Psoas muscle (tissue), 8 donors: ENCODE results near the gene WBP11. TPM values are rescaled to one million over a fixed set of nuclear protein-coding genes. Genes with fewer than 3 reads are reported as not detected.
"Not testable (repeated sequence)": the region's sequence is repeated elsewhere in the genome, so short reads cannot be mapped to it uniquely, and the experiment has no call there.

ENCODE experiments used
- ATAC-seq, 4 donors: fragments of 200-7000 bp; cut with Tn5 transposase; one replicate each; pipeline ENCODE4 v1.9.1; 2020; ENCODE audit warnings: moderate library complexity in 3 of 4, mild to moderate bottlenecking in 2 of 4
- DNase-seq, 2 donors: peaks; one replicate each; pipeline ENCODE4 v3.0.0-alpha.2; 2020
- H3K27ac ChIP-seq: fragments of 200-600 bp; one replicate; pipeline ENCODE4 v1.8.0; 2022
- H3K27me3 ChIP-seq, 3 donors: fragments of 200-600 bp in 1 of 3; one replicate each; pipeline versions ENCODE4 v1.6.1 to v1.8.0; 2013 to 2022; ENCODE audit warnings: low read length in 2 of 3, mild to moderate bottlenecking in 2 of 3, moderate library complexity in 1 of 3; ENCODE audit not compliant: insufficient read depth in 3 of 3
- H3K36me3 ChIP-seq, 2 donors: fragments of 200-600 bp in 1 of 2; one replicate each; pipeline versions ENCODE4 v1.6.1 to v1.8.0; 2013 to 2022; ENCODE audit warnings: low read depth in 1 of 2, mild to moderate bottlenecking in 1 of 2, moderate library complexity in 1 of 2; ENCODE audit not compliant: insufficient read depth in 1 of 2
- H3K4me1 ChIP-seq: fragments of 200-600 bp; one replicate; pipeline ENCODE4 v1.8.0; 2022
- H3K4me3 ChIP-seq: fragments of 200-600 bp; one replicate; pipeline ENCODE4 v1.8.0; 2022; ENCODE audit warnings: mild to moderate bottlenecking
- H3K9me3 ChIP-seq: fragments of 200-600 bp; one replicate; pipeline ENCODE4 v1.8.0; 2022
- WGBS, 3 donors: extraction: QIAGEN DNeasy Blood & Tissue Kit; methylation state at CpG; one replicate each; pipeline versions ENCODE4 v1.1.6 to v1.1.7; 2013; 5-methylcytosine and 5-hydroxymethylcytosine counted together
- intact Hi-C, 2 donors: fragments of 100-400 bp; cut with DNase I; formaldehyde crosslinking; loops; one replicate each; pipeline versions ENCODE4 v1.11.0 to v1.14.2; 2022
- polyA plus RNA-seq, 3 donors: library from polyadenylated mRNA; stranded (reverse); fragments of 200-250 nt; gene quantifications; one replicate each; pipeline ENCODE4 v1.2.3, GENCODE V29; 2013
- total RNA-seq, 4 donors: library from RNA; stranded (reverse); fragmentation: NEBNext Ultra II Directional in 2 of 4; extraction: Animal tissue kit (Norgen Biotek cat#: 25700) in 2 of 4; gene quantifications; one replicate each; pipeline versions ENCODE4 v1.2.1 to v1.2.4, GENCODE V29; 2021 to 2023
- TF ChIP-seq, protein P1 (sequence below): fragments of 200-600 bp; IDR thresholded peaks from one replicate; pipeline ENCODE4 v1.8.0; 2022; ENCODE audit warnings: antibody characterized with exemption
- donor health status: healthy with polysubstance abuse.
- donor health status: DM: no; HTN: no; CAD: no; lungs with moderate emphysema.
- donor health status: Bipolar disorder and iron deficiency.
- donor health status: healthy.
- donor health status: DM: yes; HTN: yes; CAD: no.
- donor health status: DM: no; HTN: no; CAD: no.
- donor health status: DM: no; HTN: no; CAD: no.
- donor health status: DM: yes; HTN: yes; CAD: no.

The WBP11 gene
- total and polyA plus RNA-seq, 7 donors: 22.7 to 68.0 (median 48.7) TPM

DNA sequence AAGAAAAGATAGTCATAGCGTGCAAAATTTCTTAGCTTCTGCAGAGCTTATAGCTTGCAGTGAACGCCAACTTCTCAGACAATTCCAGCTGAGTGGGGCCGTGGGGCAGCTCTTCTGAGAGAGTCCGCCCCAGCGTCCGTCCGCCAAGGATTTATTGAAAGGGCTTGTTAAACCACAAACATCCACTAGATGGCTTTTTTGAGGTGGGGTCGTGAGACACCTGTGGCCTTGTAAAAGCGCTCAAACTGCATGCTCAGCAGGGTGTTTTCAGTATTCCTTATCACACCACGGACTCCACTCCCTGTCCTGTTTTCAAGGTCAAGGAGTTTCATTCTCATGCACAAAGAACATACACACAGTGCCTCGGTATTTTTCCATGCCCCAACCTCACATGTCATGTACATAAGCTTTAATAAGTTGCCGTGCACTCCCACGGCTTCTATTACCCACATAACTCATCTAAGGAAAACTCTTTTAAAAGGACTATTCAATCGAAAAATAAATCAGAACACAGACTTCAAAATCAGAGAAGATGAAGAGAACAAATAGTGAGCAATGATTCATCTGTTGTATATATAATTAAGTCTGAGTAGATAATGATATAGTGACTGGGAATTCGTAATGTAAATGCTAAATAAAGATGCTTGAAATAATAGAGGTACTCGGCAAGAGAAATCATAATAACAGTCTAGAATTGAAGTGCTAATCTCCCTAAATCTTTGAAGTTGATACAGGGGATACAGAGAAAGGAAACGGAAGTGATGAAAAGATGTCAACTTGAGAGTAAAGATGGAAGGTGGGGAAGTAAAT is 46.7 kb downstream of the WBP11 start:
- Histone ChIP-seq H3K27ac (no peak overlapping the region), H3K36me3 (peaks cover 0 to under 1% of the 10 kb centered on the region in 2 donors), H3K4me1 (no peaks in the 10 kb centered on the region), H3K27me3 (no peaks in the 10 kb centered on the region), H3K4me3 (no peak overlapping the region), H3K9me3 (no peaks in the 10 kb centered on the region)
- no peak for DNase-seq
- 46 to 53% (median 49%) methylated on average over 17 of the region's 17 CpGs for WGBS, 3 donors
- intact Hi-C loops: no loop called here
- TF ChIP-seq, protein P1, sequence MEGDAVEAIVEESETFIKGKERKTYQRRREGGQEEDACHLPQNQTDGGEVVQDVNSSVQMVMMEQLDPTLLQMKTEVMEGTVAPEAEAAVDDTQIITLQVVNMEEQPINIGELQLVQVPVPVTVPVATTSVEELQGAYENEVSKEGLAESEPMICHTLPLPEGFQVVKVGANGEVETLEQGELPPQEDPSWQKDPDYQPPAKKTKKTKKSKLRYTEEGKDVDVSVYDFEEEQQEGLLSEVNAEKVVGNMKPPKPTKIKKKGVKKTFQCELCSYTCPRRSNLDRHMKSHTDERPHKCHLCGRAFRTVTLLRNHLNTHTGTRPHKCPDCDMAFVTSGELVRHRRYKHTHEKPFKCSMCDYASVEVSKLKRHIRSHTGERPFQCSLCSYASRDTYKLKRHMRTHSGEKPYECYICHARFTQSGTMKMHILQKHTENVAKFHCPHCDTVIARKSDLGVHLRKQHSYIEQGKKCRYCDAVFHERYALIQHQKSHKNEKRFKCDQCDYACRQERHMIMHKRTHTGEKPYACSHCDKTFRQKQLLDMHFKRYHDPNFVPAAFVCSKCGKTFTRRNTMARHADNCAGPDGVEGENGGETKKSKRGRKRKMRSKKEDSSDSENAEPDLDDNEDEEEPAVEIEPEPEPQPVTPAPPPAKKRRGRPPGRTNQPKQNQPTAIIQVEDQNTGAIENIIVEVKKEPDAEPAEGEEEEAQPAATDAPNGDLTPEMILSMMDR: no peak
- ATAC-seq: no peak

DNA sequence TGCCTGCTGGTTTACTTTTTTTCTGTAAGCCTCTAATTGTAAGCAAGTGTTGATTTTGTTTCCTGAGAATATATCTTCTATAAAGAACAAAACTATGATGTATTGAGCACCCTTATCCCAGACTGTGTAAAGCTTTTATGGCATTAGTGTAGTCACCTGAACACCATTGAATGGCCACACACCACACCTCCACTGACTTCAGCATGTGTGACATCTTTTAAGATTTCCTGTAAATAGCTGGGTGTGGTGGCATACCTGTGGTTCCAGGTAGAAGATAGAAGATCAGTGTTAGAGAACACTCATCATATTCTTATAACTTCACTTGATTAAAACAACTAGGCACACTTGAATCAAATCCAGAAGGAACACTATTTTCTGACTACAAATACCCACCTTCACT is 51.3 kb downstream of the WBP11 start:
- Histone ChIP-seq H3K27me3 (no peaks in the 10 kb centered on the region), H3K4me3 (no peak overlapping the region), H3K9me3 (no peaks in the 10 kb centered on the region), H3K4me1 (no peaks in the 10 kb centered on the region), H3K27ac (no peak overlapping the region), H3K36me3 (no peaks in the 10 kb centered on the region)
- DNase-seq (no peak), ATAC-seq (no peak)
- intact Hi-C loops: no loop called here
- TF ChIP-seq, protein P1: no peak

DNA sequence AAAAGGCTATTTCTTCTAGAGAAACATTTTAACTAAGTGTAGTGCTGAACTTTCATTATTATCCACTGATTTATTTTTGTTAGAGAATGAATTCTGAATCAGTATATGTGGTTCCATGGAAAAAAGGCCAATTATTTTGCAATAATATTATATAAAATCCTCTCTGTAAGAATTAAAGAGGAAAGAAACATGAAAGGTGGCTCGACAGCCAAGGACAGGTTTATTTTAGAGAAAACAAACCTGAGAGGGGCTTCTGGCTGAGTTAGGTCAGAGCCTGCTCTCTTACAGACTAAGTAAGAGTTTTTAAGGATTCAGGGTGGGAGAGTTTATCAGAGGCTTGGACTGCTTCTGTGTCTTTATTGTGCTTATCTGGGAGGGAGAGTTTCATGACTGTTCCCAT is 60.2 kb downstream of the WBP11 start:
- 94 to 97% (median 96%) methylated on average over 1 of the region's 1 CpG for WGBS, 3 donors
- H3K27ac ChIP-seq: no peak overlapping the region
- DNase-seq: no peak
- H3K4me3 ChIP-seq: no peak overlapping the region
- no peaks in the 10 kb centered on the region for H3K9me3 ChIP-seq
- H3K36me3 ChIP-seq: peaks cover 0 to 2% of the 10 kb centered on the region in 2 donors
- intact Hi-C loops: no loop called here
- TF ChIP-seq, protein P1: no peak
- H3K4me1 ChIP-seq: no peaks in the 10 kb centered on the region
- no peaks in the 10 kb centered on the region for H3K27me3 ChIP-seq
- ATAC-seq: no peak

DNA sequence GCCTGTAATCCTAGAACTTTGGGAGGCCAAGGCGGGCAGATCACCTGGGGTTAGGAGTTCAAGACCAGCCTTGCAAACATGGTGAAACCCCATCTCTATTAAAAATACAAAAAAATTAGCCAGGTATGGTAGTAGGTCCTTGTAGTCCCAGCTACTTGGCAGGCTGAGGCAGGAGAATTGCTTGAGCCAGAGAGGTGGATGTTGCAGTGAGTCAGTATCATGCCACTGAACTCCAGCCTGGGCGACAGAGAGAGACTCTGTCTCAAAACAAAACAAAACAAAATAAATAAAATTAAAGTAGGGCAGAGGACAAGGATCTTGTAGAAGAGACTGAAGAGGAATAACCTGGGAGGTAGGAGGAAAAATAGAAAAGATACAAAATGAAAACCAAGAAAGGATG is 61.3 kb downstream of the WBP11 start:
- H3K4me1 ChIP-seq: no peaks in the 10 kb centered on the region
- H3K27ac ChIP-seq: no peak overlapping the region
- no peaks in the 10 kb centered on the region for H3K27me3 ChIP-seq
- H3K36me3 ChIP-seq: peaks cover 0 to 2% of the 10 kb centered on the region in 2 donors
- DNase-seq (no peak), ATAC-seq (no peak)
- no peak overlapping the region for H3K4me3 ChIP-seq
- 93 to 98% (median 95%) methylated on average over 2 of the region's 2 CpGs for WGBS, 3 donors
- intact Hi-C loops: no loop called here
- TF ChIP-seq, protein P1: no peak
- H3K9me3 ChIP-seq: no peaks in the 10 kb centered on the region

DNA sequence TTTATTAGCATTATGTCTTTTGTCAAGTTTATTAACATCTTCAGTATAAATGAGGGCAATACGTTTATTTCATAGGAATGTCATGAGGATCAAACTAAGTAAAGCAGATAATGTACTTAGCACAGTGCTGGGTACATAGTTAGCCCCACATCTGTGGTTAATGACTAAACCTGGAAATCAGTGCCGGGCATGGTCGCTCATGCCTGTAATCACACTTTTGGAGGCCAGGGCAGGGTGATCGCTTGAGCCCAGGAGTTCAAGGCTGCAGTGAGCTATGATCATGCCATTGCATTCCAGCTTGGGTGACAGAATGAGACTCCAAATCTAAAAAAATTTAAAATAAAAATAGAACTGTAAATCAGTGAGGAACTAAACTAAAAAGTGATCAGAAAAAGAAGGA is 62.1 kb downstream of the WBP11 start:
- Histone ChIP-seq H3K27me3 (no peaks in the 10 kb centered on the region), H3K36me3 (peaks cover 0 to 2% of the 10 kb centered on the region in 2 donors), H3K9me3 (no peaks in the 10 kb centered on the region), H3K4me3 (no peak overlapping the region), H3K27ac (no peak overlapping the region), H3K4me1 (no peaks in the 10 kb centered on the region)
- intact Hi-C loops: no loop called here
- no peak for DNase-seq
- TF ChIP-seq, protein P1: no peak
- ATAC-seq: no peak
- WGBS, 3 donors: 86 to 90% (median 87%) methylated on average over 4 of the region's 4 CpGs

DNA sequence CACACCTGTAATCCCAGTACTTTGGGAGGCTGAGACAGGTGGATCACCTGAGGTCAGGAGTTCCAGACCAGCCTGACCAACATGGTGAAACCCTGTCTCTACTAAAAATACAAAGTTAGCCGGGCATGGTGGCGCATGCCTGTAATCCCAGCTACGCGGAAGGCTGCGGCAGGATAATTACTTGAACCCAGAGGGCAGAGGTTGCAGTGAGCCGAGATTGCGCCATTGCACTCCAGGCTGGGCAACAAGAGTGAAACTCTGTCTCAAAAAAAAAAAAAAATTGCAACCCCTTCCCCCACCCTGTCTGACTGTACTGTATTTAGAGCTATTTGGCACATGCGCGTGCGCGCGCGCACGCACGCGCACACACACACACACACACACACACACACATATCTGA is 66.8 kb downstream of the WBP11 start:
- intact Hi-C loops, H3K27ac ChIP-seq, H3K4me1 ChIP-seq, H3K4me3 ChIP-seq, DNase-seq, H3K27me3 ChIP-seq, H3K9me3 ChIP-seq, ATAC-seq, H3K36me3 ChIP-seq: not testable (repeated sequence)
- WGBS, 3 donors: 86 to 94% (median 94%) methylated on average over 16 of the region's 16 CpGs
